Vagina (tissue), 2 donors: ENCODE results near the gene PSMB4.

Source experiments
- POLR2A ChIP-seq, 2 donors: fragments of 450-650 bp; IDR thresholded peaks; one replicate each; pipeline ENCODE4 v1.6.1; 2017; ENCODE audit warnings: antibody characterized with exemption in 2 of 2, mild to moderate bottlenecking in 2 of 2, moderate library complexity in 2 of 2
- POLR2AphosphoS5 ChIP-seq, 2 donors: sonication (generic); formaldehyde crosslinking; IDR thresholded peaks; one replicate each; pipeline ENCODE4 v1.9.0; 2017; ENCODE audit warnings: antibody characterized with exemption in 2 of 2, mild to moderate bottlenecking in 2 of 2, low read depth in 1 of 2; ENCODE audit not compliant: insufficient read depth in 1 of 2
- TF ChIP-seq, protein P1 (sequence below), 3 experiments: fragments of 450-650 bp in 2 of 3; fragments of 200-600 bp in 1 of 3; sonication (generic) in 1 of 3; IDR thresholded peaks; one replicate each; pipeline ENCODE4 v1.5.1; 2017 to 2019; ENCODE audit warnings: antibody characterized with exemption in 3 of 3, mild to moderate bottlenecking in 2 of 3, moderate library complexity in 2 of 3

DNA sequence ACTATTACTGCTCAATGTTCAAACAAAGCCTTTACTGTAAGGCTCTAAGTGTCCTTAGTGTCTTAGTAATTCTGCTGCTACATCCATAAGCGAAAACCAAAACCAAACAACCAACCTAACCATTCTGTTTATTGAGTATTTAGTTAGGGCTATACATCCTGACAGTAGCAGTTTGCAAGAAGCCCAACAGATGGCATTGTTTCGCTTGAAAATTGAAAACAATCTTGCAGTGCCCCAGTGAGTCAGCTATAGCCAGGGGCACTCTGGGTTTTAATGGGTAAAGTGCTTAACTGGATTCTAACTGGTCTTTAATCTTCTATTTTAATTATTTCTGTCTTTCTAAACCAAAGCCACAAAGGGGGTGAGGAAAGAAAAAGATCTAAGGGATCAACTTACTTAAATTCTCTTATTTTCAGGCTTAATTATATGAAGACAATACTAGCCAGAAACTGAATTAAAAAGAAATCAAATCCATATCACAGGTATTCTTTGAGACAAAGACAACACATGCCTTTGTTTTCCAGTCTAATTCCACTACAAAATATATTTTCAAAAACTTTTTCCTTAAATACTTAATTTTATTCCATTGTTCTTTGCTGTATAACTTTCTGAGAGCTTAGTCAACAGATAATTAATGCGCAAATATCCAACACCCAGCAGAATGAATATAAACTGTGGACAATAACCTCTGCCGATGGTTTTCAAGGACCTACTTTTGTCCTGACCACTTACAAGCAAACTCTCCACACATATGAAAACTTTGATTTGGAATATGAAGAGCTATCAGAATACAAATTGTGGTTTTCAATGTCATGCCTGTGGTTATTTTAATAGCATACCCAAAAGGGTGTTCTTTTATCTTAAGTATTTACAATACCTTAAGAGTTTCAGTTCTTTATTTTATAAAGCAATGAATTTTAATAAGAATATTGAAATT, 44.7 kb downstream of the PSMB4 start:
- TF ChIP-seq POLR2A (IDR thresholded peaks at IDR 0.05) (no peak), POLR2AphosphoS5 (IDR thresholded peaks at IDR 0.05; ENCODE audit: insufficient read depth in 1 of 2, low read depth in 1 of 2) (peak in 1 of 2 donors; percentile 58)
- TF ChIP-seq, protein P1, sequence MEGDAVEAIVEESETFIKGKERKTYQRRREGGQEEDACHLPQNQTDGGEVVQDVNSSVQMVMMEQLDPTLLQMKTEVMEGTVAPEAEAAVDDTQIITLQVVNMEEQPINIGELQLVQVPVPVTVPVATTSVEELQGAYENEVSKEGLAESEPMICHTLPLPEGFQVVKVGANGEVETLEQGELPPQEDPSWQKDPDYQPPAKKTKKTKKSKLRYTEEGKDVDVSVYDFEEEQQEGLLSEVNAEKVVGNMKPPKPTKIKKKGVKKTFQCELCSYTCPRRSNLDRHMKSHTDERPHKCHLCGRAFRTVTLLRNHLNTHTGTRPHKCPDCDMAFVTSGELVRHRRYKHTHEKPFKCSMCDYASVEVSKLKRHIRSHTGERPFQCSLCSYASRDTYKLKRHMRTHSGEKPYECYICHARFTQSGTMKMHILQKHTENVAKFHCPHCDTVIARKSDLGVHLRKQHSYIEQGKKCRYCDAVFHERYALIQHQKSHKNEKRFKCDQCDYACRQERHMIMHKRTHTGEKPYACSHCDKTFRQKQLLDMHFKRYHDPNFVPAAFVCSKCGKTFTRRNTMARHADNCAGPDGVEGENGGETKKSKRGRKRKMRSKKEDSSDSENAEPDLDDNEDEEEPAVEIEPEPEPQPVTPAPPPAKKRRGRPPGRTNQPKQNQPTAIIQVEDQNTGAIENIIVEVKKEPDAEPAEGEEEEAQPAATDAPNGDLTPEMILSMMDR (IDR thresholded peaks at IDR 0.05): peak; percentile 47 to 56 (median 53)
